C4-2B (cell line): Measurements from ENCODE around the gene CRYBB3.

Source experiments
- CTCF ChIP-seq: fragments of 450-650 bp; conservative IDR thresholded peaks from 2 replicates; pipeline ENCODE4 v1.5.1; 2017; ENCODE audit warnings: mild to moderate bottlenecking
- ZFX ChIP-seq: fragments of 450-650 bp; IDR thresholded peaks from 2 replicates; pipeline ENCODE4 v1.6.1; 2017

- no peak for TF ChIP-seq CTCF
- no peak for TF ChIP-seq ZFX
Observed at GRCh38 chr22:25207553-25208157, 8.0 kb downstream of the CRYBB3 start.
